ENCODE data around the gene GTPBP8.

- no peak for TF ChIP-seq POLR2A (IDR thresholded peaks at IDR 0.05; ENCODE audit: low read length)
- no peak for TF ChIP-seq GATA1 (IDR thresholded peaks at IDR 0.05; ENCODE audit: low read depth, low read length)
These were observed 60.5 kb downstream of the GTPBP8 start for GRCh38 chr3:113051302-113051711.

All from erythroblast (primary cell).